Activated naive CD4-positive, alpha-beta T cell treated with anti-CD3 and anti-CD28 coated beads for 36 hours (primary cell): ENCODE data around the gene ACTN4. TPM values are rescaled to one million over a fixed set of nuclear protein-coding genes. Genes with fewer than 3 reads are reported as not detected.

Experiments
- CTCF ChIA-PET: fragments of 350-600 bp; sonication (Branson Sonifier 250); formaldehyde crosslinking; loops from one replicate; lab custom pipeline; 2021; ENCODE audit warnings: antibody characterized with exemption; lab: Charles Lee
- DNase-seq: peaks from one replicate; pipeline ENCODE4 v3.0.0-alpha.2; 2020
- H3K27ac Mint-ChIP-seq: one replicate; pipeline ENCODE4 v1.8.0; 2021; ENCODE audit warnings: mild to moderate bottlenecking, mixed read lengths
- H3K27me3 Mint-ChIP-seq: one replicate; pipeline ENCODE4 v1.8.0; 2021; ENCODE audit warnings: low read depth, mixed read lengths
- H3K36me3 Mint-ChIP-seq: one replicate; pipeline ENCODE4 v1.8.0; 2021; ENCODE audit warnings: low read depth, mixed read lengths
- H3K4me1 Mint-ChIP-seq: one replicate; pipeline ENCODE4 v1.8.0; 2021; ENCODE audit warnings: low read depth, mixed read lengths
- H3K4me3 Mint-ChIP-seq: one replicate; pipeline ENCODE4 v1.8.0; 2021; ENCODE audit warnings: mild to moderate bottlenecking, moderate library complexity, mixed read lengths
- H3K9me3 Mint-ChIP-seq: one replicate; pipeline ENCODE4 v1.8.0; 2021; ENCODE audit warnings: mixed read lengths
- intact Hi-C: fragments of 100-400 bp; cut with micrococcal nuclease; formaldehyde crosslinking; loops from one replicate; pipeline ENCODE4 v1.15.1; 2023
- total RNA-seq, 2 experiments: library from RNA; stranded (reverse); gene quantifications; one replicate each; pipeline ENCODE4 v1.2.3, GENCODE V29; 2021

Gene ACTN4
- total RNA-seq, 2 experiments from 2014 or later: 117 to 119 TPM

DNA sequence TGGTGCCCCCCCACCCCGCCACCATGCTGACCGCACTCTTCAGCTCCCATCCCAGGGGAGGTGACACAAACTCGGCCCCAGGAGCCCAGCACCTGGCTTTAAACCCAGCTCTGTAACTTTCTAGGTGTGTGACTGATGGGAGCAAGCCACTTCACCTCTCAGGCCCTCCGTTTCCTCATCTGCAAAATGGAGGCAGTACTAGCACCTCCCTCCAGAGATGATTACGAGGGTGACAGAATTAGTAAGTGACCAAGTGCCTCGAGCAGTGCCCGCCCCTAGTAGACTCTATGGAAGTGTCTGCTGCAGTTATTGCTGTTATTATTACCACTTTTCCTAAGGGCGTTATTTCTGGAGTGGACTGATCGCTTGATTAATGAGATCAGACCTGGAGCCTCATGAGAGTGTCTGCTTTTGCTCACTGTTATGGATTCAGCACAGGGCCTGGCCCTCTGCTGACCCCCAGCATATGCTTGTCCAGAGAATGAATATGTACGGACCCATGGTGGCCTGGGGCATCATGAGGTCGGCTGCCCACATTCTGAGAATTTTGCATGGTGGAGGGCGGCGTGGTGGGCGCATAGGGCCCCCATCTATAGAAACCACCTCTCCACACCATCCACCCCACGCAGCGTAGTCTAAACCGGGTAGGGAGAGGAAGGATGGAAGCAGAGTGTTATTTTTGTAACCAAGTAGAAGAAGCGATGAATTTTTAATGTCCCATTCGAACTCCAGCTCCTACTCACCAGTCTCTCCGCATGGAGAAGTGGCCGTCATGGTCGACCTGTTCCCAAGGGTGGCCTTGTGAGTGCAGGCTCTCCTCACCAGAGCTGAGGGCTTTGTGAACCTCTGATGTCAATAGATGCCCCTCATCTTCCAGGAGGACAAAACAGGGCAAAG lies 48.6 kb downstream of the ACTN4 start:
- H3K27ac Mint-ChIP-seq: no peak overlapping the region
- intact Hi-C loops: no loop called here
- H3K36me3 Mint-ChIP-seq: peaks cover 1% of the 10 kb centered on the region
- H3K4me3 Mint-ChIP-seq: no peak overlapping the region
- H3K9me3 Mint-ChIP-seq: no peaks in the 10 kb centered on the region
- CTCF ChIA-PET: interaction anchor here (0.5 to 1.0 kb wide), 2 partner anchors 219 to 936 kb away, joined by 3 to 4 read pairs; no protein-coding TSS in a partner anchor
- DNase-seq: no peak
- H3K4me1 Mint-ChIP-seq: peaks cover 29% of the 10 kb centered on the region
- H3K27me3 Mint-ChIP-seq: no peaks in the 10 kb centered on the region

GRCh38 chr19:38696729-38697055 lies 49.2 kb downstream of the ACTN4 start:
- intact Hi-C loops: no loop called here
- CTCF ChIA-PET: interaction anchor here (0.5 kb wide), 1 partner anchor 936 kb away, joined by 4 read pairs; no protein-coding TSS in a partner anchor
- no peak for DNase-seq
- H3K27me3 Mint-ChIP-seq: no peaks in the 10 kb centered on the region
- H3K27ac Mint-ChIP-seq: no peak overlapping the region
- H3K9me3 Mint-ChIP-seq: no peaks in the 10 kb centered on the region
- peaks cover 29% of the 10 kb centered on the region for H3K4me1 Mint-ChIP-seq
- no peak overlapping the region for H3K4me3 Mint-ChIP-seq
- peaks cover 5% of the 10 kb centered on the region for H3K36me3 Mint-ChIP-seq

- no peaks in the 10 kb centered on the region for H3K27me3 Mint-ChIP-seq
- no peak for DNase-seq
- H3K4me1 Mint-ChIP-seq: peaks cover 29% of the 10 kb centered on the region
- H3K27ac Mint-ChIP-seq: no peak overlapping the region
- H3K36me3 Mint-ChIP-seq: peaks cover 5% of the 10 kb centered on the region
- intact Hi-C loops: no loop called here
- no peak overlapping the region for H3K4me3 Mint-ChIP-seq
- CTCF ChIA-PET: no interaction called here
- no peaks in the 10 kb centered on the region for H3K9me3 Mint-ChIP-seq
Measured at GRCh38 chr19:38697197-38697596, 49.7 kb downstream of the ACTN4 start.

DNA sequence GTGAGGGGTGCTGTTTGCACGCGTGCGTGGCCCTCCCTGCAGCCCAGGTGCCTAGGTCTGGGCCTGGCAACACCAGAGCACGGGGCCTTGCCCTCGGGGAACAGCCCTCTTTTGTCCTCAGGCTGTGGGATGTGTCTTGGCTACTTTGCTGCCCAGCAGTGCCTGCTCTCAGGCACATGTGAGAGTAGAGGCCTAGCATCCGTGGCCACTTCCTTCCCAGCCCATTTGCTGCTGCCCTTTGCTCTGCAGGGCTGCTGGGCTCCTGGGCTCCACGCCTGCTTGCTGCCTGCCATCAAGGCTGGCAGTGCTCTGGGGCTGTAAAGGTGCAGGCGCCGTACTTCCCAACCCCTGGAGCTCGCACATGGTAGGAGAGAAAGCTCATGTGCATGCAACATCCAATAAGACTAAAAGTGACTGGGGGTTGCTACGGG lies 50.2 kb downstream of the ACTN4 start:
- no peak for DNase-seq
- Mint-ChIP-seq H3K36me3 (peaks cover 5% of the 10 kb centered on the region), H3K27ac (no peak overlapping the region), H3K27me3 (no peaks in the 10 kb centered on the region), H3K4me1 (peaks cover 29% of the 10 kb centered on the region), H3K4me3 (no peak overlapping the region), H3K9me3 (no peaks in the 10 kb centered on the region)
- intact Hi-C loops: no loop called here
- CTCF ChIA-PET: no interaction called here

- Mint-ChIP-seq H3K27ac (no peak overlapping the region), H3K36me3 (peaks cover 5% of the 10 kb centered on the region), H3K9me3 (no peaks in the 10 kb centered on the region), H3K27me3 (no peaks in the 10 kb centered on the region), H3K4me3 (no peak overlapping the region), H3K4me1 (peaks cover 22% of the 10 kb centered on the region)
- intact Hi-C loops: no loop called here
- CTCF ChIA-PET: no interaction called here
- no peak for DNase-seq
Measured at GRCh38 chr19:38698225-38699026, 51.0 kb downstream of the ACTN4 start.

- Mint-ChIP-seq H3K27me3 (no peaks in the 10 kb centered on the region), H3K9me3 (no peaks in the 10 kb centered on the region), H3K36me3 (peaks cover 5% of the 10 kb centered on the region), H3K4me1 (peaks cover 17% of the 10 kb centered on the region), H3K27ac (no peak overlapping the region), H3K4me3 (no peak overlapping the region)
- DNase-seq: peak; percentile 32
- intact Hi-C loops: no loop called here
- CTCF ChIA-PET: interaction anchor here (0.9 kb wide), 1 partner anchor 12 kb away, joined by 3 read pairs; no protein-coding TSS in a partner anchor
Measured at GRCh38 chr19:38699027-38699346, 51.5 kb downstream of the ACTN4 start.

- intact Hi-C loops: no loop called here
- H3K4me3 Mint-ChIP-seq: no peak overlapping the region
- H3K9me3 Mint-ChIP-seq: no peaks in the 10 kb centered on the region
- CTCF ChIA-PET: interaction anchor here (0.6 to 0.9 kb wide), 2 partner anchors 11 to 101 kb away, joined by 3 to 6 read pairs; no protein-coding TSS in a partner anchor
- no peaks in the 10 kb centered on the region for H3K27me3 Mint-ChIP-seq
- no peak for DNase-seq
- H3K27ac Mint-ChIP-seq: no peak overlapping the region
- H3K36me3 Mint-ChIP-seq: peaks cover 5% of the 10 kb centered on the region
- H3K4me1 Mint-ChIP-seq: peaks cover 14% of the 10 kb centered on the region
Measured at GRCh38 chr19:38699647-38700349, 52.3 kb downstream of the ACTN4 start.

DNA sequence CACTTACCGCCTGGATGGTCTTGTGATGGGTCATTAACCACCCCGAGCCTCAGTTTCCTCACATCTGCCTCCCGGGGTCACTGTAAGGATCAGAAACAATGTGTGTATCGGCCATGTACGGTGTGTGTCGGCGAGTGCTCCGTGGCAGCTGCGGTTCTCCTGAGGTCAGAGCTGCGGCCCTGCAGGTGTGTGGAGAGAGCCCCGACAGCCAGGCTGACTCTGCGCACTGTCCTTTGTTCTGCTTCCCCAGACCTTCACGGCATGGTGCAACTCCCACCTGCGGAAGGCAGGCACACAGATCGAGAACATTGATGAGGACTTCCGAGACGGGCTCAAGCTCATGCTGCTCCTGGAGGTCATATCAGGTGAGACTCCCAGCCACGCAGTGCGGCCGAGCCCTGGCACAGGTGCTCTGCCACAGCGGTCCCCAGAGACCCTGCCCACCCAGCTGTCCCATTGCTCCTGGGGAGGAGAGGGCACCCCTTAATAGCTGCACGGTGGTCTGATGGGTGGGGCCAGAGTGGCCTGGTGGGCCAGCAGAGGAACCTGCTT lies 53.0 kb downstream of the ACTN4 start:
- DNase-seq: no peak
- Mint-ChIP-seq H3K27me3 (no peaks in the 10 kb centered on the region), H3K27ac (no peak overlapping the region), H3K4me3 (no peak overlapping the region), H3K36me3 (peaks cover 5% of the 10 kb centered on the region), H3K9me3 (no peaks in the 10 kb centered on the region), H3K4me1 (peaks cover 14% of the 10 kb centered on the region)
- intact Hi-C loops: no loop called here
- CTCF ChIA-PET: no interaction called here

DNA sequence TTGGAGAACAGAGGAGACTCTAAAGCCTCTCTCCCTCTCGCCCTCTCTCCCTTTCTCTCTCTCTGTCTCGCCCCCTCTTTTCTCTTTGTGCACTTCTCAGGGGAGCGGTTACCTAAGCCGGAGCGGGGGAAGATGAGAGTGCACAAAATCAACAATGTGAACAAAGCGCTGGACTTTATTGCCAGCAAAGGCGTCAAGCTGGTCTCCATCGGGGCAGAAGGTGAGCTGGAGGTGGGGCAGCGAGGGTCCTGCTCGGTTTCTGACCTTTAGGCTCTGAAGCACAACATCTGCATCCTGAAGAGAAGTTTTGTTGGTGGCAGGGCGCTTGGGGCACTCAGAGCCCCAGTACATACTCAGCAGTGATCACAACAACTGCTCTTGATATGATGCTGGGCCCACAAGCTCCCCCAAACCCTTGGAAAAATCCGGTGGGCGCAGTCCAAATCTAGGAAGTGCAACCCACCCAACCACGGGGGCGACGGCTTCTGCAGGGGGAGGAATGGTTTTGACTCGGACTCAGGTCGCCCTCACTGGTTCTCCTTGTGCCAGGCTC lies 53.5 kb downstream of the ACTN4 start:
- intact Hi-C loops: no loop called here
- no peak overlapping the region for H3K4me3 Mint-ChIP-seq
- CTCF ChIA-PET: no interaction called here
- no peaks in the 10 kb centered on the region for H3K27me3 Mint-ChIP-seq
- DNase-seq: no peak
- no peaks in the 10 kb centered on the region for H3K9me3 Mint-ChIP-seq
- H3K4me1 Mint-ChIP-seq: peaks cover 14% of the 10 kb centered on the region
- no peak overlapping the region for H3K27ac Mint-ChIP-seq
- H3K36me3 Mint-ChIP-seq: peaks cover 7% of the 10 kb centered on the region

- intact Hi-C loops: no loop called here
- no peak for DNase-seq
- no peak overlapping the region for H3K4me3 Mint-ChIP-seq
- peaks cover 9% of the 10 kb centered on the region for H3K36me3 Mint-ChIP-seq
- peaks cover 14% of the 10 kb centered on the region for H3K4me1 Mint-ChIP-seq
- H3K27me3 Mint-ChIP-seq: no peaks in the 10 kb centered on the region
- H3K27ac Mint-ChIP-seq: no peak overlapping the region
- CTCF ChIA-PET: no interaction called here
- H3K9me3 Mint-ChIP-seq: no peaks in the 10 kb centered on the region
Measured at GRCh38 chr19:38701455-38702063, 54.1 kb downstream of the ACTN4 start.

- Mint-ChIP-seq H3K36me3 (peaks cover 10% of the 10 kb centered on the region), H3K27ac (no peak overlapping the region)
Measured at GRCh38 chr19:38702278-38702677, 54.8 kb downstream of the ACTN4 start.

More at GRCh38 chr19:38702278-38702677, 54.8 kb downstream of the ACTN4 start:
- no peak for DNase-seq
- intact Hi-C loops: no loop called here
- H3K4me3 Mint-ChIP-seq: no peak overlapping the region
- CTCF ChIA-PET: no interaction called here
- peaks cover 14% of the 10 kb centered on the region for H3K4me1 Mint-ChIP-seq
- H3K27me3 Mint-ChIP-seq: no peaks in the 10 kb centered on the region
- H3K9me3 Mint-ChIP-seq: no peaks in the 10 kb centered on the region
